ENCODE data around the gene PRKAR1B. TPM values are rescaled to one million over a fixed set of nuclear protein-coding genes. Genes with fewer than 3 reads are reported as not detected.

PRKAR1B gene
- total RNA-seq, 1 experiment from 2014 or later, result 62.0 TPM

- Histone ChIP-seq H3K36me3 (ENCODE audit: control insufficient read depth, insufficient read depth, low read length) (no peaks in the 10 kb centered on the region), H3K4me1 (ENCODE audit: control insufficient read depth, insufficient read depth, low read length) (no peaks in the 10 kb centered on the region), H3K27me3 (ENCODE audit: control insufficient read depth, insufficient read depth, low read length) (no peaks in the 10 kb centered on the region), H3K9me3 (ENCODE audit: control insufficient read depth, insufficient read depth, low read depth, low read length) (no peaks in the 10 kb centered on the region), H3K4me3 (ENCODE audit: low read depth in 2 of 2, low read length in 2 of 2) (no peak overlapping the region), H3K27ac (ENCODE audit: low read length) (no peak overlapping the region)
- ATAC-seq (no peak), DNase-seq (ENCODE audit: low read depth, low spot score) (no peak)
- ChIA-PET POLR2A (interaction anchor here (0.6 to 1.0 kb wide), 2 partner anchors 18 to 108 kb away, joined by 3 to 5 read pairs; no protein-coding TSS in a partner anchor), CTCF (no interaction called here)
- in situ Hi-C loops (cut with HindIII; ENCODE audit: low pct_unique_long_range_greater_than_20kb, low sequenced_read_pairs) (no loop called here), intact Hi-C loops (cut with micrococcal nuclease; ENCODE audit: unreplicated experiment) (no loop called here)
- no peak for TF ChIP-seq POLR2AphosphoS5 (IDR thresholded peaks at IDR 0.05; ENCODE audit: low read depth, low read length)
- TF ChIP-seq CTCF (IDR thresholded peaks at IDR 0.05), result no peak
- TF ChIP-seq TCF7L2 (IDR thresholded peaks at IDR 0.05; ENCODE audit: low read depth, low read length), result no peak
- no peak for TF ChIP-seq SIN3A (IDR thresholded peaks at IDR 0.05; ENCODE audit: borderline replicate concordance, insufficient read depth, low read depth, low read length)
- TF ChIP-seq REST (IDR thresholded peaks at IDR 0.05; ENCODE audit: insufficient read depth in 1 of 2, low read depth in 2 of 2, low read length in 1 of 2), result no peak
- no TSS peak for BruUV-seq (replicated peaks)
Observed at GRCh38 chr7:646487-646886, 80.6 kb downstream of the PRKAR1B start.

- POLR2A ChIA-PET, result no interaction called here
- no peak overlapping the region for H3K27ac ChIP-seq (ENCODE audit: low read length)
- no TSS peak for BruUV-seq (replicated peaks)
- no peak overlapping the region for H3K4me3 ChIP-seq (ENCODE audit: low read depth in 2 of 2, low read length in 2 of 2)
- TF ChIP-seq POLR2AphosphoS5 (IDR thresholded peaks at IDR 0.05; ENCODE audit: low read depth, low read length) (no peak), SIN3A (IDR thresholded peaks at IDR 0.05; ENCODE audit: borderline replicate concordance, insufficient read depth, low read depth, low read length) (no peak), TCF7L2 (IDR thresholded peaks at IDR 0.05; ENCODE audit: low read depth, low read length) (no peak), REST (IDR thresholded peaks at IDR 0.05; ENCODE audit: insufficient read depth in 1 of 2, low read depth in 2 of 2, low read length in 1 of 2) (no peak), CTCF (IDR thresholded peaks at IDR 0.05) (no peak)
- no peaks in the 10 kb centered on the region for H3K27me3 ChIP-seq (ENCODE audit: control insufficient read depth, insufficient read depth, low read length)
- ATAC-seq (no peak), DNase-seq (ENCODE audit: low read depth, low spot score) (no peak)
- CTCF ChIA-PET, result no interaction called here
- intact Hi-C loops (cut with micrococcal nuclease; ENCODE audit: unreplicated experiment) (no loop called here), in situ Hi-C loops (cut with HindIII; ENCODE audit: low pct_unique_long_range_greater_than_20kb, low sequenced_read_pairs) (no loop called here)
- no peaks in the 10 kb centered on the region for H3K9me3 ChIP-seq (ENCODE audit: control insufficient read depth, insufficient read depth, low read depth, low read length)
- no peaks in the 10 kb centered on the region for H3K36me3 ChIP-seq (ENCODE audit: control insufficient read depth, insufficient read depth, low read length)
- no peaks in the 10 kb centered on the region for H3K4me1 ChIP-seq (ENCODE audit: control insufficient read depth, insufficient read depth, low read length)
Observed at GRCh38 chr7:645606-646005, 81.5 kb downstream of the PRKAR1B start.
